Vagina (tissue), 2 donors: ENCODE data around the gene APOC3. TPM values are rescaled to one million over a fixed set of nuclear protein-coding genes. Genes with fewer than 3 reads are reported as not detected.
A peak's percentile ranks its signal among the peaks of the same experiment; 100 is the strongest.

Source experiments
- DNase-seq, 2 donors: peaks; one replicate each; pipeline ENCODE4 v3.0.0-alpha.2; 2017; ENCODE audit errors: extremely low spot score in 2 of 2
- H3K27ac ChIP-seq: fragments of 200-600 bp; sonication (generic); one replicate; pipeline ENCODE4 v1.5.1; 2019
- H3K27me3 ChIP-seq: fragments of 200-600 bp; sonication (generic); one replicate; pipeline ENCODE4 v1.5.1; 2019
- H3K36me3 ChIP-seq, 2 donors: fragments of 200-600 bp; sonication (generic); one replicate each; pipeline ENCODE4 v1.5.1; 2017 to 2019
- H3K4me1 ChIP-seq: fragments of 200-600 bp; sonication (generic); one replicate; pipeline ENCODE4 v1.5.1; 2019
- H3K4me3 ChIP-seq, 2 donors: fragments of 200-600 bp; sonication (generic); 1 replicate in 1 of 2; 2 replicates in 1 of 2; pipeline ENCODE4 v1.5.1; 2016 to 2019
- H3K9me3 ChIP-seq: fragments of 200-600 bp; sonication (generic); one replicate; pipeline ENCODE4 v1.5.1; 2019
- POLR2A ChIP-seq, 2 donors: fragments of 450-650 bp; IDR thresholded peaks; one replicate each; pipeline ENCODE4 v1.6.1; 2017; ENCODE audit warnings: antibody characterized with exemption in 2 of 2, mild to moderate bottlenecking in 2 of 2, moderate library complexity in 2 of 2
- POLR2AphosphoS5 ChIP-seq, 2 donors: sonication (generic); formaldehyde crosslinking; IDR thresholded peaks; one replicate each; pipeline ENCODE4 v1.9.0; 2017; ENCODE audit warnings: antibody characterized with exemption in 2 of 2, mild to moderate bottlenecking in 2 of 2, low read depth in 1 of 2; ENCODE audit not compliant: insufficient read depth in 1 of 2
- intact Hi-C: fragments of 100-400 bp; cut with DNase I; formaldehyde crosslinking; loops from one replicate; pipeline ENCODE4 v1.15.1; 2023
- total RNA-seq: library from RNA; depleted of rRNA; stranded (reverse); fragments of >200 nt; gene quantifications from one replicate; pipeline ENCODE4 v1.2.3, GENCODE V29; 2016
- TF ChIP-seq, protein P1 (sequence below), 3 experiments: fragments of 450-650 bp in 2 of 3; fragments of 200-600 bp in 1 of 3; sonication (generic) in 1 of 3; IDR thresholded peaks; one replicate each; pipeline ENCODE4 v1.5.1; 2017 to 2019; ENCODE audit warnings: antibody characterized with exemption in 3 of 3, mild to moderate bottlenecking in 2 of 3, moderate library complexity in 2 of 3

The APOC3 gene
- total RNA-seq, 1 donor from 2014 or later = not detected

DNA sequence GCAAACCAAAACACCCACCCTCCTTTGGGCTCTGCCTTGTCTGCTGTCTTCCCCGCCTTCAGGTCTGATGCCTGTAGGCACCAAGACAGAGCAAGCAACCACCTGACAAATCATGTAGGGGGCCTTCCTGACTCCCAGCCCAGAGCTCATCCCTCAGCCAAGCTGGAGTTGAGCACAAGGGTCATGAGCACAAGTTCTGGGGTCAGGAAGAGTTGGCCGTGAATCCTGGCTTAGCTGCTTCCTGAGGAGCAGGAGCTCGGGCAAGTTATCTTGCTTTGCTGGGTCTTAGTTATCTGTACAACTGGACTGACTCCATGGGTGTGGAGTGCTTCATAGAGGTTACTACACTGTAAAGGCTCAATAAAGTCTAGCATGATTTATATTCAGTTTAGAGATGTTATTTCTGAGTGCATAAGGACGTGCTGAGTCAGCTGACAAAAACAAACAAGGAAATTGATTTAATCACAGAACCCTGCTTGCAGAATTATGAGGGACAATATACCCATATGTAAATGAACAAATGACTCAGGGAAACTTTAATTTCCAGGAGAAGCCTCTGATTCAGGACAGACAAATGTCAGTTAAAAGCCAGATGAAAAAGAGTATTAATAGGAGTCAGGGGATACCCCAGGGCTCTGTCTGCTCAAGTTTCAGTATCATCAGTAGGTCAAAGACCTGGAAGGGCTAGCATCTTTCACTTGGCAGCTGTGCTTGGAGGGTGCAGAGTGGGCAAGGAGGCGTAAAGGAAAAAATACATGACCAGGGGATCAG is 22.7 kb downstream of the APOC3 start:
- Histone ChIP-seq H3K27ac (peak overlapping the region; percentile 53), H3K4me1 (peaks cover 38% of the 10 kb centered on the region), H3K36me3 (peaks cover 0 to 18% of the 10 kb centered on the region in 2 donors), H3K27me3 (no peaks in the 10 kb centered on the region), H3K4me3 (no peak overlapping the region), H3K9me3 (no peaks in the 10 kb centered on the region)
- DNase-seq = no peak
- TF ChIP-seq, protein P1, sequence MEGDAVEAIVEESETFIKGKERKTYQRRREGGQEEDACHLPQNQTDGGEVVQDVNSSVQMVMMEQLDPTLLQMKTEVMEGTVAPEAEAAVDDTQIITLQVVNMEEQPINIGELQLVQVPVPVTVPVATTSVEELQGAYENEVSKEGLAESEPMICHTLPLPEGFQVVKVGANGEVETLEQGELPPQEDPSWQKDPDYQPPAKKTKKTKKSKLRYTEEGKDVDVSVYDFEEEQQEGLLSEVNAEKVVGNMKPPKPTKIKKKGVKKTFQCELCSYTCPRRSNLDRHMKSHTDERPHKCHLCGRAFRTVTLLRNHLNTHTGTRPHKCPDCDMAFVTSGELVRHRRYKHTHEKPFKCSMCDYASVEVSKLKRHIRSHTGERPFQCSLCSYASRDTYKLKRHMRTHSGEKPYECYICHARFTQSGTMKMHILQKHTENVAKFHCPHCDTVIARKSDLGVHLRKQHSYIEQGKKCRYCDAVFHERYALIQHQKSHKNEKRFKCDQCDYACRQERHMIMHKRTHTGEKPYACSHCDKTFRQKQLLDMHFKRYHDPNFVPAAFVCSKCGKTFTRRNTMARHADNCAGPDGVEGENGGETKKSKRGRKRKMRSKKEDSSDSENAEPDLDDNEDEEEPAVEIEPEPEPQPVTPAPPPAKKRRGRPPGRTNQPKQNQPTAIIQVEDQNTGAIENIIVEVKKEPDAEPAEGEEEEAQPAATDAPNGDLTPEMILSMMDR (IDR thresholded peaks at IDR 0.05) = no peak
- TF ChIP-seq POLR2AphosphoS5 (IDR thresholded peaks at IDR 0.05; ENCODE audit: insufficient read depth in 1 of 2, low read depth in 1 of 2) = peak in 1 of 2 donors; percentile 71
- intact Hi-C loops = no loop called here

- intact Hi-C loops = no loop called here
- Histone ChIP-seq H3K4me1 (peaks cover 38% of the 10 kb centered on the region), H3K27ac (peak overlapping the region; percentile 53), H3K9me3 (no peaks in the 10 kb centered on the region), H3K27me3 (no peaks in the 10 kb centered on the region), H3K4me3 (no peak overlapping the region), H3K36me3 (peaks cover 0 to 17% of the 10 kb centered on the region in 2 donors)
- DNase-seq = no peak
- TF ChIP-seq POLR2A (IDR thresholded peaks at IDR 0.05) (no peak), POLR2AphosphoS5 (IDR thresholded peaks at IDR 0.05; ENCODE audit: insufficient read depth in 1 of 2, low read depth in 1 of 2) (no peak)
- TF ChIP-seq, protein P1 (IDR thresholded peaks at IDR 0.05) = no peak
Measured at GRCh38 chr11:116853461-116854073, 23.9 kb downstream of the APOC3 start.

DNA sequence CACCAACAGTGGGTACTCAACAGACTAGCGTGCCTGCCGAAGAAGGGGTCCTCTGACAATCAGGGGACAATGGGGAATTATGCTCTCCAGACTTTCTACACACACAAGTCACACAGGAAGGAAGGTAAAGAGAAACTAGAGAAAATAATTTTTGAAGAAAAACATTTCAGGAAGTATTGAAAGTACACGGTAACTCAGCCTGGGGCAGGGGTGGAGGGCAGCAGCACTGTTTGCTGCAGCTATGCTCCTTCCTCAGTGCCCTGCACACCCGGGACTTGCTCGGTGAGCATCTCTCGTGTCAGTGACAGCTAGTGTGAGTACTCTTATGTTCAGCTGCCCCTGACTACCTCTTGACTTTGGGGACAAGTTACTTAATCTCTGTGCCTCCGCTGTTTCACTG is 25.7 kb downstream of the APOC3 start:
- H3K36me3 ChIP-seq = peaks cover 0 to 24% of the 10 kb centered on the region in 2 donors
- no peaks in the 10 kb centered on the region for H3K9me3 ChIP-seq
- no peak for TF ChIP-seq POLR2AphosphoS5 (IDR thresholded peaks at IDR 0.05; ENCODE audit: insufficient read depth in 1 of 2, low read depth in 1 of 2)
- no peak for TF ChIP-seq POLR2A (IDR thresholded peaks at IDR 0.05)
- TF ChIP-seq, protein P1 (IDR thresholded peaks at IDR 0.05) = no peak
- H3K27ac ChIP-seq = no peak overlapping the region
- no peak overlapping the region for H3K4me3 ChIP-seq
- no peaks in the 10 kb centered on the region for H3K27me3 ChIP-seq
- no peak for DNase-seq
- intact Hi-C loops = no loop called here
- H3K4me1 ChIP-seq = peaks cover 38% of the 10 kb centered on the region

- TF ChIP-seq POLR2AphosphoS5 (IDR thresholded peaks at IDR 0.05; ENCODE audit: insufficient read depth in 1 of 2, low read depth in 1 of 2) = no peak
- no peak for TF ChIP-seq POLR2A (IDR thresholded peaks at IDR 0.05)
- TF ChIP-seq, protein P1 (IDR thresholded peaks at IDR 0.05) = no peak
- H3K36me3 ChIP-seq = peaks cover 0 to 33% of the 10 kb centered on the region in 2 donors
- intact Hi-C loops = no loop called here
Measured at GRCh38 chr11:116856423-116856822, 26.7 kb downstream of the APOC3 start.

GRCh38 chr11:116857316-116857715 is 27.6 kb downstream of the APOC3 start:
- Histone ChIP-seq H3K9me3 (no peaks in the 10 kb centered on the region), H3K4me3 (no peak overlapping the region), H3K4me1 (peaks cover 21% of the 10 kb centered on the region), H3K36me3 (peaks cover 0 to 42% of the 10 kb centered on the region in 2 donors), H3K27ac (no peak overlapping the region), H3K27me3 (no peaks in the 10 kb centered on the region)
- TF ChIP-seq POLR2AphosphoS5 (IDR thresholded peaks at IDR 0.05; ENCODE audit: insufficient read depth in 1 of 2, low read depth in 1 of 2) (no peak), POLR2A (IDR thresholded peaks at IDR 0.05) (no peak)
- TF ChIP-seq, protein P1 (IDR thresholded peaks at IDR 0.05) = no peak
- no peak for DNase-seq
- intact Hi-C loops = no loop called here

More at GRCh38 chr11:116856423-116856822, 26.7 kb downstream of the APOC3 start:
- Histone ChIP-seq H3K27me3 (no peaks in the 10 kb centered on the region), H3K4me3 (no peak overlapping the region), H3K4me1 (peaks cover 30% of the 10 kb centered on the region), H3K27ac (no peak overlapping the region), H3K9me3 (no peaks in the 10 kb centered on the region)
- DNase-seq = no peak
